GM19239 (cell line): Measurements from ENCODE around the gene TMBIM1.

Source experiments
- DNase-seq: peaks from one replicate; pipeline ENCODE4 v3.0.0; 2011; ENCODE audit warnings: low spot score; ENCODE audit not compliant: insufficient read length
- FAIRE-seq: peaks from 2 replicates; lab custom pipeline; 2011; peaks lifted over from hg19 to GRCh38; lab: Jason Lieb, UNC

Gene TMBIM1

GRCh38 chr2:218228366-218229090 is 63.8 kb downstream of the TMBIM1 start:
- FAIRE-seq: no peak
- no peak for DNase-seq

- no peak for DNase-seq
- no peak for FAIRE-seq
These were observed 65.4 kb downstream of the TMBIM1 start for GRCh38 chr2:218226903-218227302.
